ENCODE measurements around the gene C20orf204.

DNA sequence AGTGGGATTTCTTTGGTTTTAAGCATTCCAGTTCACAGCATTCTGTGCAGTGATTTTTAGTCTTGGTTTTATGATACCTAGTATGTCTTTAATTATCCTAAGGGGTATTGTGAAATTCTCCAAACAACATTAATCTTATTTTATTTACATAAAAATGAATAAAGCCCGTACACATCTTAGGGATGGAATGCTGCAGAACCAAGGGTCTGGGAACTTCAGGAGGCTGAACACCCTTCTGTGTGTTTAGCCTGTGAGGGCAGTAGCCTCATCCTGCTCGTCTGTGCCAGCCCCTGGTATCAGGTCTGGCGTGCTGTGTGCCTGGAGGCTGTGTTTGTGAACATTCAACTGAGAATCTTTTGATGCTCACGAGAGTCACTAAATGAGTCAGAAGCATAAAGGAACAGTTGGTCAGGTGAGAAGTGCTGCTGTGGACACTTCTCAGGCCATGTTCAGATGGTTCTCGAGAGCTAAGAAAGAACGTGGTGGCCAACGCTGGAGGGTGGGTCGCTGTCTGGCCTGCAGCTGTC lies 25.2 kb upstream of the C20orf204 start:
- TF ChIP-seq, protein P1, sequence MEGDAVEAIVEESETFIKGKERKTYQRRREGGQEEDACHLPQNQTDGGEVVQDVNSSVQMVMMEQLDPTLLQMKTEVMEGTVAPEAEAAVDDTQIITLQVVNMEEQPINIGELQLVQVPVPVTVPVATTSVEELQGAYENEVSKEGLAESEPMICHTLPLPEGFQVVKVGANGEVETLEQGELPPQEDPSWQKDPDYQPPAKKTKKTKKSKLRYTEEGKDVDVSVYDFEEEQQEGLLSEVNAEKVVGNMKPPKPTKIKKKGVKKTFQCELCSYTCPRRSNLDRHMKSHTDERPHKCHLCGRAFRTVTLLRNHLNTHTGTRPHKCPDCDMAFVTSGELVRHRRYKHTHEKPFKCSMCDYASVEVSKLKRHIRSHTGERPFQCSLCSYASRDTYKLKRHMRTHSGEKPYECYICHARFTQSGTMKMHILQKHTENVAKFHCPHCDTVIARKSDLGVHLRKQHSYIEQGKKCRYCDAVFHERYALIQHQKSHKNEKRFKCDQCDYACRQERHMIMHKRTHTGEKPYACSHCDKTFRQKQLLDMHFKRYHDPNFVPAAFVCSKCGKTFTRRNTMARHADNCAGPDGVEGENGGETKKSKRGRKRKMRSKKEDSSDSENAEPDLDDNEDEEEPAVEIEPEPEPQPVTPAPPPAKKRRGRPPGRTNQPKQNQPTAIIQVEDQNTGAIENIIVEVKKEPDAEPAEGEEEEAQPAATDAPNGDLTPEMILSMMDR (IDR thresholded peaks at IDR 0.05; ENCODE audit: borderline replicate concordance, extremely low read depth, low read length, poor library complexity, severe bottlenecking), result no peak
- TF ChIP-seq EZH2 (IDR thresholded peaks at IDR 0.05; ENCODE audit: borderline replicate concordance, low read depth, low read length, severe bottlenecking), result no peak
